Inflammatory macrophage (primary cell): Measurements from ENCODE around the gene ZNF521.
"Not testable (repeated sequence)": the region's sequence is repeated elsewhere in the genome, so short reads cannot be mapped to it uniquely, and the experiment has no call there.

Source experiments
- DNase-seq, 2 donors: peaks; one replicate each; pipeline ENCODE4 v3.0.0-alpha.2; 2020 to 2022

ZNF521 gene

GRCh38 chr18:25067275-25068025 lies 284.5 kb downstream of the ZNF521 start:
- DNase-seq, result no peak

DNA sequence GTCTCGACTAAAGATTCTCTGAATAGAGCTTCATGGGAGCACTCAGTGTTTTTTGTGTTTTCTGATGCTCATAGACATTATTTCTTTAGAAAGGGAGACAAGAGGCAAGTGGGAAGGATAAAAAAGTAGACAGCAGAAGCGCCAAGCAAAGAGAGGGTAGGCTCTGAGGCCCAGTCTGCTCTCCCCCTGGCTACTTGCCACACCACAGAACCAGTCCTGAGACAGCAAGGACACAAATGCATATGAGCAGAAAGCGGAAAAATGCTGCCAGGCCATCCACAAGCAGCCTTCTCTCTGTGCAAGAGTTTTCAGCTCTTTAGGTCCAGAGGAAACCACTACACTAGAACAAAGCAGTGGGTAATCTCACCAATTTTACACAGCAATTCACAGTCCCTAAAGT lies 285.4 kb downstream of the ZNF521 start:
- no peak for DNase-seq

DNA sequence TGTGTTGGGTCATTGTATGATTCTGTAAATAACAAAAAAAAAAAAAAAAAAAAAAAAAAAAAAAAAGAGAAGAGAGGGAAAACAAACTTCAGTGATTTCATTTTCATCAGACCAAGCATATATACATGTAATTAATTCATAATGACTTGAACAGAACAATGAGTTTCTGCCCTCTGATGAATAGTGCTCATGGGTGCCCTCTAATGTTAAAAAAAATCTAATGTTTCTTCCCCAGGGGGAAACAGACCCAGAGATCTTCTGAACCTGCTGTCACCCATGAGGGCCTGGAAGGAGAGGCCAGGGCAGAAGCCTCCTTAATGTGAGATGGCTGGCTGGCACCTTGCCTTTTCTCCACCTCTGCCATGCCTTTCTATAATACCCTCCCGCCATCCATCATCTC lies 289.2 kb downstream of the ZNF521 start:
- no peak for DNase-seq

DNA sequence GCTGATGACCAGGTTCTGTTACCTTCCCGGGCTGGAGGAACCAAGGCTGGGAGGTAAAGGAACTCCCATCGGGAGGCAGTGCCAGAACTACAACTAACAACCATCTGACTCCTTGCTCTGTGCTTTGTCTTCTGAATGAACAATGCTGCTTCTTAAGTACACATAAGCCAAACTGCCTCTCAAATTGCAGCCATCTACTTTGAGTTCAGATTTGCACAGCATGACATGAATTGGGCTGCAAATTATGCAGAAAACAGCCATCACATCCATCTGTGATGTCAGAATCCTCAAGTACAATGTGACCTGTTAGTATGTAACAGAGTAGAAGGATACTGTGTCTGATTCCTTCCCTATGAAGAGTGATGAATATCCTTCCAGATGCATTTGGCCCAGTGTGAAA lies 290.6 kb downstream of the ZNF521 start:
- DNase-seq, result no peak

DNA sequence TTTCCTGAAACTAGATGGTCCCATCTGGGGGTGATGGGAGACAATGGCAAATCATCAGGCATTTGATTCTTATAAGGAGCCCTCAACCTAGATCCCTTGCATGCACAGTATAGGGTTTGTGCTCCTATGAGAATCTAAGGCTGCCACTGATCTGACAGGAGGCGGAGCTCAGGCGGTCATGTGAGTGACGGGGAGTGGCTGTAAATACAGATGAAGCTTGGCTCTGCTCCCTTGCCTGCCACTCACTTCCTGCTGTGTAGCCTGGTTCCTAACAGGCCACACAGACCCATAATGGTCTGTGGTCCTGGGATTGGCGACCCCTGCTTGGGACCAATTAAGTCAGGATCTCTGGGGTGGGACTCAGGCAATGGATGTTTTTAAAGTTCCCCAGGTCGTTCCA lies 293.4 kb downstream of the ZNF521 start:
- no peak for DNase-seq

GRCh38 chr18:25057491-25058050 lies 294.4 kb downstream of the ZNF521 start:
- no peak for DNase-seq

DNA sequence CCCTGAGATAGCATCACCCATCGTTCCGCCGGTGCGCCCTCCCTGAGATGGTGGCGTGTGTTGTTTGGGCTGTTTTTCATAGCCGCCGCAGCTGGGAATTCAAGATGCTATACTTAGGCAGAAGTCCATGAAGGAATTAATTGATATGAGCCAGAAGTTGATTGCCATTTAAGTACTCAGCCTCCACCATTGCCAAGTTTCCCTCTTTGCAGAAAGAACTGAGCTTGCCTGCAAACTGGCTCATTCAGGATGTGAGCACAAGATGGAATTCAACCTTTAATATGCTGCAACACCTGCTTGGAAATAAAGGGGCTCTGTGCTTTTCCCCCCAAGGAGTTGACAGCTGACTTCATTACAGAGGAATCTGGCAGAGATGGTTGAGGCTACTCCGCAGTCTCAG lies 295.5 kb downstream of the ZNF521 start:
- DNase-seq, result no peak

DNA sequence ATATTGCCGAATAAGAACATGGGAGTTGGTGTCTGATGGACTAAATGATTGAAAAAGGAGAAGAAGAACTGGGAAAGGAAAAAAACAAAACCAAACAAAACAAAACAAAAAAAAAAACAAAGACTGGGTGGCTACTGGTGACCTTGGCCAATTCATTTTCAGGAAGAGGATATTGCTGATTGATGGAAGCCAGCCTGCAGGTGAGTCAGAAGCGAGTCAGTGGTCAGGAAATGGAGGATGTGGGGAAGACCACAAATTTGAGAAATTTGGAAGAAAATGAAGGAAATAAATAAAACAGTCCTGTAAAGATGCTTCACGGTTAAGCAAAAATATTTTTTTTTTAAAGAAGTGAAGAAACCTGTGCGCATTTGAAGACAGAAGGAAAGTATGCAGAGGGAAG lies 296.9 kb downstream of the ZNF521 start:
- no peak for DNase-seq

GRCh38 chr18:25053466-25053865 lies 298.5 kb downstream of the ZNF521 start:
- DNase-seq, result no peak

- no peak for DNase-seq
Observed at GRCh38 chr18:25052511-25052921, 299.4 kb downstream of the ZNF521 start.

DNA sequence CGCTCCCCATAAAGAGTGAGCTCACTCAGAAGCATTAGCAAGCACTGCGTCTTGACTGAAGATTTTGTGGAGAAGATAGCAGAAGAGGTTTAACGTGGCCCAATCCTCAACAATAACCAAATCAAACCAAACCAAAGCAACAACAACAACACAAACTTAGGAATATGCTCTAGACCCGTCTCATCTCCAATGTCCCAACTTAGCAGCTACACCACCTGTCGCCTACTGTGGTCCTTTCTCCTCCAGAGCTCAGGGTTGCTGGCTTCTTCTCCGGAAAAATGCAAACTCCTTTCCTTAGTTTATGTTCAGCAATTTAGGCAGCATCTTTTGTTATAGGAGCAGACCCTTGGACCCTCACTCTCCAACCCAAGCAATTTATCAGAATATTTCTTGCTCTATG lies 301.4 kb downstream of the ZNF521 start:
- no peak for DNase-seq

- DNase-seq, result no peak
Observed at GRCh38 chr18:25047983-25048382, 304.0 kb downstream of the ZNF521 start.

DNA sequence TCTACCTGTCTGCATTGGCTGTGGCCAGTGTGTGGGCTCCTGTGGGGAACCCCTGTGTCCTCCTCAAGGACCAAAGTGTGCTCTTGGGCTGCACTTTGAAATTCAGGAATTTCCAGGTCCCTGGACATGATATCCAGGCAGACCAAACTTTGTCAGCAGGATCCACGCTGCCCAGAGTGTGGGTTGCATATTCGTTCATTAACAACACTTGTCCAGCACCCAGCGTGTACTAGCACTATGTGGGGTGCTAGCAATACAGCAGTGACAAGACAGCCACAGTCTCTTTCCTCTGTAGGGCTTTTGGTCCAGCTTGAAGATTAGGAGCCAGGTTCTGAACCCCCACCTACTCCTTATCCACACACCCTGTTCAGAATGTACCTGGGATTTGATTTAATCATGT lies 304.5 kb downstream of the ZNF521 start:
- no peak for DNase-seq

GRCh38 chr18:25044694-25045093 lies 307.3 kb downstream of the ZNF521 start:
- DNase-seq, result no peak

DNA sequence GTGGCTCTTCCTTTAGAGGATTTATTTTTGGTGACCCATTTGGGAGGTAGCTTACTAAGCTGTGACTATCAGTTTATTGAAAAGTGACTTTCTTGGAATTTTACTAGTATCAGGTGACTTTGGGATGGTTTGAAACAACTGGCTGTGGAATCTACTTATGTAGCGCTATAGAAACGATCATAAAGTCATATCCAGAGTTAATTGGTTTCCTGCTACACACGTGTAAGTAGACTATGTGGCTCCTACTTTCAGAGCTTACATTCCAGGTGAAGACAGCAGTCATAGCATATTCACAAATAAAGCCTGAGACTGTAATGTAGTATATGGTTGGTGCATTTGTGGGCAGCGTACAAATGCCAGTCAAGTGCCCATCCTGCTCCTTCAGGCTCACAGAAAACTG lies 308.9 kb downstream of the ZNF521 start:
- no peak for DNase-seq

DNA sequence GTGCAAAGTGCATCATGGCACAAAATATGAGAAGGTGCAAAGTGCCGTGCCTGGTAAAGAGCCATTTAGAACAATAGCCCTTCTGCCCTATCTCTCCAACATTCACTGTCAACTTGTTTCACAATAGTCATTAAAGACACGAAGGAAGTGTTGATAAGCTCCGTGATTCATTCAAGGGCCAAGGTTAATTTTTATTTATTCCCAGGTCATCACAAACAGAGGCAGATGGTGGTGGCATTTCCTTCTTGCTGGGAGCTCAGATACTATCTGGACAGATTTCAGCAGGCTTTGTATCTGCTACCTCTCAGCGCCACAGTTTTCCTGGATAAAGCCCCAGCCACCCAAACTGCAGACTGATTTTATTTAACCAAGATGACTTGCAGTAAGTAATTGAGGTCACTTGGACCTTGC lies 309.3 kb downstream of the ZNF521 start:
- DNase-seq, result no peak

DNA sequence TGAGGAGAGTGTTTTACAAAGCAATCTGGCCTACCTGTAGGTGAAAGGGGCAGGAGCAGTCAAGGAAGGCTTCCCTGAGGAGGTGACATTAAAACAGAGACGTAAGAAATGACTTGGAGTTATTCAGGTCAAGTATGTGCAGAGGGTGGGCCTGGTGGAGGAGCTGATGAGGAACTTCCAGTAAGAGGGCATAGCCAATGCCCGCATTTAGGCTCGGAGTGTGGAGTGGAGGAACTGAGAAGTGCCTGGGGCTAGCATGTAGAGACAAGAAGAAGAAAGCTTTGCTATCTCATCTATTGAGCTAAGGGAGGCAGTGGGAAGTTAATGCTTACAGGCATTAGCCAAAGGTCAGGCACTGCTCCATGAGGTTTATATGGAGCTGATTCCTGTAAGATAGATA lies 312.2 kb downstream of the ZNF521 start:
- DNase-seq, result no peak

GRCh38 chr18:25038261-25038660 lies 313.7 kb downstream of the ZNF521 start:
- no peak for DNase-seq

GRCh38 chr18:25033747-25034471 lies 318.1 kb downstream of the ZNF521 start:
- DNase-seq, result no peak

GRCh38 chr18:25033175-25033574 lies 318.8 kb downstream of the ZNF521 start:
- DNase-seq, result not testable (repeated sequence)

DNA sequence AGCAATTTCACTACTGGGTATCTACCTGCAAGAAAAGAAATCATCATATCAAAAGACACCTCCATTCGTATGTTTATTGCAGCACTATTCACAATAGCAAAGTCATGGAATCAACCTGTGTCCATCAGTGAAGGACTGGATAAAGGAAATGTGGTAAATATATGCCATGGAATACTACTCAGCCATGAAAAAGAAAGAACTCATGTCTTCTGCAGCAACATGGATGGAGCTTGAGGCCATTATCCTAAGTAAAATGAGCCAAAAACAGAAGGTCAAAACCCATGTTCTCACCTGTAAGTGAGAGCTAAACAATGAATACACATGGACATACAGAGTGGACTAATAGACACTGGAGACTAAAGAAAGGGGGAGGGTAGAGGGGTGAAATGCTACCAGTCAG lies 322.2 kb downstream of the ZNF521 start:
- no peak for DNase-seq

GRCh38 chr18:25019931-25020330 lies 332.0 kb downstream of the ZNF521 start:
- no peak for DNase-seq

GRCh38 chr18:25019086-25019860 lies 332.7 kb downstream of the ZNF521 start:
- no peak for DNase-seq
